Right forelimb (tissue), 1 donor: ENCODE data around the gene CR2.
"Not testable (repeated sequence)": the region's sequence is repeated elsewhere in the genome, so short reads cannot be mapped to it uniquely, and the experiment has no call there.

Experiments
- DNase-seq: peaks from one replicate; pipeline ENCODE4 v3.0.0-alpha.2; 2018

Gene CR2

DNA sequence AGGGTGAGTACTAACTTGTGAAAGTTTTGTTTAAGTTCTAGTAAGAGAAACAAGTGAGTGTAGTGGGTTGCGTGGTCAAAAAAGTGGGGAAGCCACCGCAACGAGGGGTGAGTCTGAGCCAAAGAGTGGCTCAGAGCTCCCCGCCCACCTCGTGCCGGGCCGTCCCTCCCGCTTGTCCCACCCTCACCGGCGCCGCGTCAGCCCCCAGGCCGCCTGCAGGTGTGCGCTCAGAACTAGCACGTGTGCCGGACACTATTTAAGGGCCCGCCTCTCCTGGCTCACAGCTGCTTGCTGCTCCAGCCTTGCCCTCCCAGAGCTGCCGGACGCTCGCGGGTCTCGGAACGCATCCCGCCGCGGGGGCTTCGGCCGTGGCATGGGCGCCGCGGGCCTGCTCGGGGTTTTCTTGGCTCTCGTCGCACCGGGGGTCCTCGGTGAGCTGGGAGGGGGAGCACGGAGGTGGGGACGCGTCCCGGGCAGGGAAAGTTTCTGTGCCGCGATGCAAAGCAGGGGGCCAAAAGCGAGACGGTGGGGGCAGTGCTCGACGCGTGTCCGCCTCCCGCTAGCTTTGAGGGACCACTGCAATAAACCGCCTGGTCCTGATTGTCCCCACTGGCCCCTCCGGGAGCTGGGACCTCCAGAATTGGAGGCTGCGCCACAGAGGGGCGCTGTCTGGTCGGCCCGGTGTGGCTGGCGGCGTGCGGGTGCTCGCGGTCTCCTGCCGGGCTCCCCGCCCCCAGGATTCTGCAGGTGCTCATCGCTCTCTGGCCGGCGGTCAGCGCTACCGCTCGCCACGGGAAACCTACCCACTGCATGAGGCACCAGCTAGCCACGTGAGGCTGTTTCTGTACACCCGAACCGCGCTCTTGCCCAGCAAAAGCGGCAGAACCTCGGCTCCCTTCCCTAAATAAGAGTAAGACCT is at the start of gene CR2:
Gene CR2, plus strand, starts transcription at position 283 of the 919 bp plus-strand sequence. Its CDS starts 91 bp downstream, at position 374.
- DNase-seq = peak; percentile 47

- no peak for DNase-seq
Observed at GRCh38 chr1:207404849-207405525, 49.1 kb upstream of the CR2 start.

DNA sequence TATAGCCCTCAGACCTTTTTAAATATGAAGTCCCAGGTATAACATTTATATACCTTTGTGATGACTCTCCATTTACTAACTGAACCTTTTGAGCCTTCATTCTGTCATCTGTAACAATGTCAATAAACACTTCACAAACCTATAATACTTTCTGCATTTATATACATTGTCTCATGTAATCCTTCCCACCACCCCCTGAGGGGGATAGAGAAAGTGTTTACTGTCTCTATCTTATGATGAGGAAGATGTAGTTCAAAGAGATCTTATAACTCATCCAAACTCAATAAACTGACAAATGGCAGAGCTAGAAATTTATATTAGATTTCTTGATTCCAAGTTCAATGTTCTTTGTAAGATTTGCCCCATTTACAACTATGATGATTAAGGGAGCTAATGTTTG is 48.3 kb upstream of the CR2 start:
- DNase-seq = no peak

DNA sequence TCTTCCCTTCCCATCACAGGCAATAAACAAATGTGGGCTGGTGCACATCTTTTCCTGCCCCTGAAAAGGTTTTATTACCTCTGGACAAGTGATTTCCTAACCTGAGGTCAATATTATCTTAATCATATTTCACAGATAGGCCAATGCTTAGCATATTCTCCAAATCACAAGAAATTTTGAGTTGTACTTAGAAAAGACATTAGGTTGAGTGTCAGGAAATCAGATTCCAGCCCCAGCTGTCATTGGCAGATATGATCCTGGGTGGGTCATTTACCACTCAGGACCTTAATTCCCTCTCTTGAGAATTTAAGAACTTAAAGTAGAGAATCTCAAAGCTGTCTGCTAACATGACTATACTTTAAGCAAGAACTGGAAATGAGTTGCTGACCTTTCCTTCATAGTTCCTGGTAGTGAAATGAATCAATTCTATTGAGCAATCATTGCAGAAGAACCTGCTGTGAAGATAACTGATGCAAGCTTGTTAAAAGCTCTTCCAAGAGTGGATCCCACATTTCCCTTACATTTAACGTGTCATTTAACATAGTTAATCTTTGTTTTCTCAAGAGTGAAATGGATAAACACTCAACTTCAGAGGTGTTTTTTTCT is 46.4 kb upstream of the CR2 start:
- no peak for DNase-seq

GRCh38 chr1:207412845-207413244 is 41.3 kb upstream of the CR2 start:
- no peak for DNase-seq

DNA sequence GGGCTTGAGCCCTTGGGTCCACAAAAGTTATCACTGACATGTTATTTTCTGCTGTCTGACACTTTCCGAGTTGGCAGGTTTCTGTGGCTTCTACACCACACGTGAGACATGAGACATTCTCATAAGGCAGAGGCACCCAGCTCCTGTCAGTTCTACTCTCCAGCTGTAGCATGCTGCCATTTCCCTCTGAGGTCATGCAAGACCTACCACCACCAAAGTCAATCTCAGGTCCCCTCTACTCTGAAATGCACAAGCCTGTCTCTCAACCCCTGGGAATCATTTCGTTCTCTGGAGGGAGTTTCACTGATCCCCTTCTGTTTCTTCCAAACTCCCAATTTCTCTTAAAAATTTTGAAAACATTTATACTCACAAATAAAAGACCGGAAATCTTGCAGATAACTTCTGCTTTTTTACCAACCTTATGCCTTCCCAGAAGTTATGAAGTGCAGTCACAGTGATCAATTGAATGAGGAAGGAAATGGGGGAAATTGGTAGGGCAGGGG is 39.5 kb upstream of the CR2 start:
- DNase-seq = no peak

DNA sequence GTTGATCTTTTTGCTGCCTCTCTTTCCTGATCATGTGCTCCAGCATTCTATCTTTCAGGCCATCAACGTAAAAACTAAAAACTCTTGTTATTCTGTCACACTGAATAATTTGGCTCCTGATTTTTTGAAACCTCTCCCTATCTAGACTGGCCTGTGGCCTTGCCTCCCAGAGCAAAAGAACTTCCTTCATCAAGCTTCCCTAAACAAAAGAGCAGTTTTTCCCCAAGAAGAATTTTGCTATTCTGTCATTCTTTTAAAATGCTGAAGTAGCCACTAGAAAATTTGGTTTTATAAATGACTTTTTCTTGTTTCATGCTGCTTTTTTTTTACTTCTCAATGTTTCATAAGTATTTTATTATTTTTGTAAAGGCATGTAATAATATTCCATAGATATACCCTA is 37.1 kb upstream of the CR2 start:
- DNase-seq = no peak

GRCh38 chr1:207418351-207418750 is 35.8 kb upstream of the CR2 start:
- DNase-seq = no peak

DNA sequence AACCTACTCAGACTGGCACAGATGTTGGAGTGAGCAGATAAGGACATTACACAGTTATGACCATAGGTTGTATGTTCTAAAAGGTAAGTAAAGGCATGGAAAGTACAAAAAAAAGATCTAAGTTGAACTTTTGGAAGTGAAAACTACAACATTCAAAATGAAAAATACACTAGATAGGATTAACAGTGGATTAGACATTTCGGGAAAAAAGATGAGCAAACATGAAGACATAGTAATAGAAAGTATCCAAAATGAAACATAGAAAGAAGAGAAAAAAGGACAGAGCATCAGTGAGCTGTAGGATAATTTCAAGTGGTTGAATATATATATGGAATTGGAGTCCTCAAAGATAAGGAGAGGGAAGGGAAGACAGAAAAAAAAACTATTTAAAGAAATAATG is 34.0 kb upstream of the CR2 start:
- DNase-seq = no peak

GRCh38 chr1:207421078-207421477 is 33.0 kb upstream of the CR2 start:
- no peak for DNase-seq

GRCh38 chr1:207423560-207424292 is 30.4 kb upstream of the CR2 start:
- no peak for DNase-seq

- no peak for DNase-seq
Observed at GRCh38 chr1:207424570-207425131, 29.5 kb upstream of the CR2 start.

- no peak for DNase-seq
Observed at GRCh38 chr1:207427832-207428585, 26.1 kb upstream of the CR2 start.

DNA sequence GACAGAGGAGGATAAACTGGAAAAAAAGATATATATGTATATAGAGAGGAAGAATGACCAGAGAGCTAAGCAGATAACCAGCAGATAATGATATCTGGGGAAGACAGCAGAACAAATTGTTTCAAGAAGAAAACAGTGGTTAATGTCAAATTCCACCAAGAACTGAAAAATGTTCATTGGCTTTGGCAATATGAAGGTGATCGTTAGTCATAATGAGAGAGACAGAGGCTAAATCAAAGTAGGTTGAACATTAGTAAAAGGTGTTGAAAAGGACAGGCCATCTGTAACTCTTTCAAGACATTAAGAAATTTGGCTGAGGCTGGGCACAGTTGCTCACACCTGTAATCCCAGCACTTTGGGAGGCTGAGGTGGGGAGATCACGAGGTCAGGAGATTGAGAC is 25.3 kb upstream of the CR2 start:
- no peak for DNase-seq

GRCh38 chr1:207429963-207430362 is 24.2 kb upstream of the CR2 start:
- DNase-seq = no peak

DNA sequence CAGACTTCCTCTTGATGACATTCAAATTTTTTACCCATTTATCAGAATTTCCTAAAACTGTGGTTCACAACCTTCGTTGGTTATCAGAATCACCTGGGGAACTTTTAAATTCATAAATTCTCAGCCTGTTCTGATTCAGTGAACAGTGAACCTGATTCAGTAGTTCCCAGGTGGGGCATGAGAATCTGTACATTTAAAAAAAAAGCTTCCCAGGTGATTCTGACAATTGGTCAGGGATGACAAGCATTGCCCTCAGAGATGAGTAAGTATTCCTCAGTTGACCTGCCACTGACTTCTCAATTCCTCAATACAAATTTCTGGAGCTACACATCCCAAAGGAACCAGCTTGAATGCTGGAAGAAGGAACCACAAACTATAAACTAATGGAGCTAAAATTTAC is 23.5 kb upstream of the CR2 start:
- no peak for DNase-seq

DNA sequence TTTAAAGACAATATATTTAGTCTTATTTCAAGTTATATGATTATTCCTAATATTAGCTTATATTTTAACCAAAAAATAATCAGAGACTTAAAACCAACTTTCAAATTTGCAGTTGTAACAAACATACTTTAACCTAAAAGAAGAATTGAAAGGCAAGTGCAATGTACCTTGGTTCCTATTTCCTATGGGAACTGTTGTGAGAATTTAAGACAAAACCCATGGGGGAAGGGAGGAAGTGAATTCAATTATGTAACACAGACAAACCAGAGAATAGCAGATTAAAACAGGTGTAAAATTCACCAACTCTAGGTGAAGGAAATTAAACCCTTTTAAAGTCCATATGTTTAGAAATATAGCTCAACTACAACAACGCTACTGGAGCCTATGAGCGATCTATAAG is 22.6 kb upstream of the CR2 start:
- DNase-seq = no peak

- DNase-seq = no peak
Observed at GRCh38 chr1:207433435-207433834, 20.7 kb upstream of the CR2 start.

DNA sequence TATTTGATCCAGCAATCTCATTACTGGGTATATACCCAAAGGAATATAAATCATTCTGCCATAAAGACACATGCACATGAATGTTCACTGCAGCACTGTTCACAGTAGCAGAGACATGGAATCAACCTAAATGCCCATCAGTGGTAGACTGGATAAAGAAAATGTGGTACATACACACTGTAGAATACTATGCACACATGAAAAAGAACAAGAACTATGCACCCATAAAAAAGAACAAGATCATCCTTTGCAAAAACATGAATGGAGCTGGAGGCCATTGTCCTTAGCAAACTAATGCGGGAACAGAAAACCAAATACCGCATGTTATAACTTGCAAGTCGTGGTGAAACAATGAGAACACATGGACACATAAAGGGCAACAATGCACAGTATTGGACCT is 17.4 kb upstream of the CR2 start:
- not testable (repeated sequence) for DNase-seq

- DNase-seq = no peak
Observed at GRCh38 chr1:207440626-207441025, 13.5 kb upstream of the CR2 start.

- DNase-seq = no peak
Observed at GRCh38 chr1:207444514-207445217, 9.5 kb upstream of the CR2 start.
